T-helper 17 cell (primary cell): ENCODE measurements around the gene METTL26. TPM values are rescaled to one million over a fixed set of nuclear protein-coding genes. Genes with fewer than 3 reads are reported as not detected.

Experiments
- ATAC-seq: fragments of 150-1000 bp; cut with Tn5 transposase; 2 replicates; pipeline ENCODE4 v1.10.0; 2021; ENCODE audit warnings: mild to moderate bottlenecking, moderate library complexity
- DNase-seq, 3 donors: peaks; one replicate each; pipeline versions ENCODE4 v3.0.0 to v3.0.0-alpha.2; 2020 to 2021
- H3K9me3 ChIP-seq: one replicate; pipeline ENCODE4 v1.7.0; 2013; ENCODE audit warnings: low read length, mild to moderate bottlenecking; ENCODE audit not compliant: control insufficient read depth, poor library complexity, severe bottlenecking
- H3K27ac Mint-ChIP-seq: one replicate; pipeline ENCODE4 v1.8.0; 2022; ENCODE audit warnings: mild to moderate bottlenecking, moderate library complexity, mixed read lengths
- H3K27me3 Mint-ChIP-seq: one replicate; pipeline ENCODE4 v1.8.0; 2022; ENCODE audit warnings: mixed read lengths
- H3K36me3 Mint-ChIP-seq: one replicate; pipeline ENCODE4 v1.8.0; 2022; ENCODE audit warnings: low read depth, mixed read lengths
- H3K4me1 Mint-ChIP-seq: one replicate; pipeline ENCODE4 v1.8.0; 2022; ENCODE audit warnings: mild to moderate bottlenecking, mixed read lengths
- H3K4me3 Mint-ChIP-seq: one replicate; pipeline ENCODE4 v1.8.0; 2022; ENCODE audit warnings: mild to moderate bottlenecking, moderate library complexity, mixed read lengths
- total RNA-seq, 4 donors: library from RNA in 2 of 4; stranded (reverse) in 2 of 4; gene quantifications; one replicate each; pipeline ENCODE4 v1.2.3 and lab custom pipeline; 2022 to 2026

Gene METTL26
- total RNA-seq, 2 donors from 2014 or later, result 39.2 to 40.4 TPM

DNA sequence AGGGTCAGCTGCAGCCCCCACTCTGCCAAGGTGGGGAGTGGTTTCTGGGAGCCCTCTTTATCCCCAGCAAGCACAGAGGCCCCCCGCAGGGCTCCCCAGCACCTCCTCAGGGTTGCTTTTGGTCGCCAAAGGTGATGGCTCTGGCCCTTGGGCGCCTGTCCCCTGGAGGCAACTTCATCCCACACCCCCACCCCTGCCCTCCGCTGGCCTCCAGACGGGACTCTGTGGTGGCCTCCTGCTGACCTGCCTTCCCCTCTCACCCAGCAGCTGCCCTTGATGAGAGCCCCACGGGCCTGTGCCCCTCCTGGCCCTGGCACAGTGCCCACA is 24.0 kb upstream of the METTL26 start:
- no peaks in the 10 kb centered on the region for H3K9me3 ChIP-seq
- Mint-ChIP-seq H3K4me1 (peaks cover 5% of the 10 kb centered on the region), H3K4me3 (no peak overlapping the region), H3K27me3 (no peaks in the 10 kb centered on the region), H3K27ac (no peak overlapping the region), H3K36me3 (no peaks in the 10 kb centered on the region)
- DNase-seq (no peak), ATAC-seq (peak; percentile 4)

DNA sequence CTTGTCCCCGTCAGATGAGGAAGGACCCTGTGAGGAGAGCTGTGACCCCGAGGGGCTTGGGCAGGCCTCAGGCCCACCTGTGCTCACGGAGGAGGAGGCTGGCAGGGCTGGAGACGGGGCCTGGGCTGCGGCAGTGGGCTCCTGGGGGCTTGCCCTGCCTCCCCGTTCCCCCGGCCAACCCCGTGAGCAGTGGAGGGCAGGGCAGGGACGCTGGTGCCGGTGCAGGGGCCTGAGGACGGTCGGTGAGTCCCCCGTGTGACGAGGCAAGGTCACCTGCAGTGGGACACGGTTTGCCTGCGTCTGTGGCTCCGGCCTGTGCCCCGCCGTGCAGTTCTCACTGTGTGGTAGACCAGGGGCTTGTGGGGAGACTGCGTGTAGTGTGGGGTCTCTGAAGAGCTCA is 23.5 kb upstream of the METTL26 start:
- Mint-ChIP-seq H3K36me3 (no peaks in the 10 kb centered on the region), H3K27ac (no peak overlapping the region), H3K27me3 (no peaks in the 10 kb centered on the region), H3K4me1 (peaks cover 5% of the 10 kb centered on the region), H3K4me3 (no peak overlapping the region)
- H3K9me3 ChIP-seq, result no peaks in the 10 kb centered on the region
- DNase-seq (no peak), ATAC-seq (no peak)

- DNase-seq, result no peak
- Mint-ChIP-seq H3K27ac (no peak overlapping the region), H3K4me1 (peaks cover 5% of the 10 kb centered on the region), H3K36me3 (no peaks in the 10 kb centered on the region), H3K4me3 (no peak overlapping the region), H3K27me3 (no peaks in the 10 kb centered on the region)
- ATAC-seq, result no peak
- H3K9me3 ChIP-seq, result no peaks in the 10 kb centered on the region
Measured at GRCh38 chr16:658679-659571, 22.8 kb upstream of the METTL26 start.

DNA sequence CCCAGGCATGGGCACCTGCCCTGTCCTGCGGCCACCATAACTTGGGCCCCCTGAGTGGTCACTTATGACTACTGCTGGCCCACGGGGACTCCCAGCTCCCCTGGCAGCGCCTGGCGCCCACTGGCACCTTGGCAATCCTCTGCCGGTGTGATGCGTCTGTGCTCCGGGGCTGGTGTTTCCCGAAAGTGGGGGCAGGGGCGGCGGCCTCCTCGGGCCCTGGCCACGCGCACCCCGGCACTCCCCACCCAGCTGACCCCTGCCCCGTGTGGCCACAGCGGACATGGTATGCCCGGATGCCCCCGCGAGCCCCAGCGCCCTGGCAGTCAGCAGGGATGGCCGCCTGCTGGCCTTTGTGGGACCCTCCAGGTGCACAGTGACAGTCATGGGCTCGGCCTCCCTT is 21.4 kb upstream of the METTL26 start:
- no peaks in the 10 kb centered on the region for H3K27me3 Mint-ChIP-seq
- no peak overlapping the region for H3K27ac Mint-ChIP-seq
- H3K4me3 Mint-ChIP-seq, result no peak overlapping the region
- no peaks in the 10 kb centered on the region for H3K36me3 Mint-ChIP-seq
- DNase-seq, result no peak
- H3K9me3 ChIP-seq, result no peaks in the 10 kb centered on the region
- no peak for ATAC-seq
- peaks cover 5% of the 10 kb centered on the region for H3K4me1 Mint-ChIP-seq

DNA sequence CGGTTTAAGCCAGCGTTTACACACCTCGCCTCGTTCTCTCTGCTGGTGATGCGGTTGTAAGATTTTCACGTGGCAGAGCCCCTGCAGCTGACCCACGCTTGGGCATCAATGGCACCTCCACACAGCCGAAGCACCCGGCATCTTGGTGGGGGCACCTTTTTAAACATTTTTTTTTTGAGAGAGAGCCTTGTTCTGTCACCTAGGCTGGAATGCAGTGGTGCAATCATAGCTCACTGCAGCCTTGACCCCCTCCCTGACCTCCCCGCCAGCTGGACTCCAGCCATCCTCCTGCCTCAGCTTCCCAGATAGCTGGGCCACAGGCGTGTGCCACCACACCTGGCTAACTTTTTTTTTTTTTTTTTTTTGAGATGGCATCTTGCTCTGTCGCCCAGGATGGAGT is 17.9 kb upstream of the METTL26 start:
- H3K27ac Mint-ChIP-seq, result no peak overlapping the region
- H3K4me1 Mint-ChIP-seq, result no peaks in the 10 kb centered on the region
- no peaks in the 10 kb centered on the region for H3K27me3 Mint-ChIP-seq
- no peak for ATAC-seq
- no peak for DNase-seq
- no peak overlapping the region for H3K4me3 Mint-ChIP-seq
- no peaks in the 10 kb centered on the region for H3K9me3 ChIP-seq
- H3K36me3 Mint-ChIP-seq, result no peaks in the 10 kb centered on the region

- DNase-seq, result no peak
- Mint-ChIP-seq H3K27me3 (no peaks in the 10 kb centered on the region), H3K4me1 (peaks cover 5% of the 10 kb centered on the region), H3K27ac (no peak overlapping the region), H3K4me3 (peak overlapping the region; percentile 31), H3K36me3 (no peaks in the 10 kb centered on the region)
- no peaks in the 10 kb centered on the region for H3K9me3 ChIP-seq
- ATAC-seq, result no peak
Measured at GRCh38 chr16:652454-653305, 16.6 kb upstream of the METTL26 start.

DNA sequence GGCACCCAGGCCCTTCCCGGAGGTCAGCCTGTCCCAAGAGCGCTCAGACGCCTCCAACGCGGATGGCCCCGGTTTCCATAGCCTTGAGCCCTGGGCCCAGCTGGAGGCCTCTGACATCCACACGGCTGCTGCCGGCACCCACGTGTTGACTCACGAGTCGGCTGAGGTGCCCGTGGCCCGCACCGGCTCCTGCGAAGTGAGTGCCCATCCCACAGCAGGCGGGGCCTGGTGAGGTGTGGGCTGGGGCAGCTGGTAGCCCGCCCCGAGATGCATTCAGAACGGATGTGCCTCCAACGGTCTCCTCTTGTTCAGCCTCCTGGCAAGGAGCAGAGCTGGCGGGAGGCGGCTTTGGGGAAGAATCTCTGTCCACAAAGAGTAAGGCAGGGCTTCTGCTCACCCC is 15.7 kb upstream of the METTL26 start:
- Mint-ChIP-seq H3K36me3 (no peaks in the 10 kb centered on the region), H3K27me3 (no peaks in the 10 kb centered on the region), H3K4me1 (peaks cover 5% of the 10 kb centered on the region), H3K4me3 (peak overlapping the region; percentile 66), H3K27ac (no peak overlapping the region)
- DNase-seq, result no peak
- no peaks in the 10 kb centered on the region for H3K9me3 ChIP-seq
- ATAC-seq, result no peak

DNA sequence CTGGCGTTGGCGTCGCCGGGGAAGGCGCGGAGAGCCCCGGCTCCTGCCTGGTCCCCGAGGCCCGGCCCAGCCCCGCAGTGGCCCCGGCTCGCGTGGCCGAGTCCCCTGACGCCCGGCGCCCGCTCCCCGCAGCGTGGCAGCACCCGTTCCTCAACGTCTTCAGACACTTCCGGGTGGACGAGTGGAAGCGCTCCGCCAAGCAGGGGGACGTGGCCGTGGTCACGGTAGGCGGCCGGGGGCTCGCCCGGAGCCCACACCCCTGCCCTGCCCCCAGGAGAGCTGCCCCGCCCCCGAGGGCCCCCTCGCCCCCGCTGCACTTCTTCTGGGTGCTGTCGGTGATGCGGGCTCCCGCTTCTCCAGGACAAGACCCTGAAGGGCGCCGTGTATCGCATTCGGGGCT is 13.5 kb upstream of the METTL26 start:
- H3K4me1 Mint-ChIP-seq, result peaks cover 8% of the 10 kb centered on the region
- no peak for DNase-seq
- H3K4me3 Mint-ChIP-seq, result peak overlapping the region; percentile 78

DNA sequence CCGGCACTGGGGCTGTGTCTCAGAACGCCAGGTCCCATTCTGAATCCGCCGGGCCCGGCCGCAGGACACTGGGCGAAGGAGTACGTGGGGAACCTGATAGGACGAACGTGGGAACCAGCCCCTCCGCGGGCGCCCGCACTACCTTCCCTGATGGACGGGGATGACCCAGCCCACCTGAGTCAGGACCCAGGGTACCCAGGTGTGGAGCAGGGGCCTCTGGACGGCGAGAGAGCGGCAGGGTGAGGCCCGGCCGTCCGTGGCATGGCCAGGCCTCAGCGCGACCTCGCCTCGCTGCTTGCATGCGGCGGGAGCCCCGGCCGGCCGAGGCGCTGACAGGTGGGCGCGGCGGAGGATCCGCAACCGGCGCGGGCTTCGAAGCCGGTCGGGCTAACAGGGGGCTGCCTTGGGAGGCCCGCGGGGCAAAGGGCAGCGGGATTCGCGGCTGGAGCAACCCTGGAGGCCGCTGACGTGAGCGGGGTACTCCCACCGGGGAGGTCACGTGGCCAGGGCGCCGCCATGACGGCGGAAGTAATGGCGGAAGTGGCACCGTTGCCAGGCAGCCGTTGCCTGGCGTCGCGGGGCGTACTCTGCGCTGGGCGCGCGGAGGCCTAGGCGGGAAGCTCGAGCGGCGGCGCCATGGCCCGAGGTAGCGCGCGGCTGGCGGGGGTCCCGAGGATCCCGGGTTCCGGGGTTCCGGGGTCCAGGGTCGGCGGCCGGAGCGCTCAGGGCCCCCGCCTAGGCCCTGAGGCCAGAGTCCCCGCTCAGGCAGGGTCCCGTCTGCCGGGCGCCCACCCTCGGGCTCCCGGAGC is 12.9 kb upstream of the METTL26 start, which contains the start of gene WDR90:
TSS of gene WDR90 (plus strand) at position 585 of the 809 bp plus-strand sequence. CDS start at position 637, 52 bp downstream.
- Mint-ChIP-seq H3K36me3 (no peaks in the 10 kb centered on the region), H3K27ac (peak within 1 kb of the TSS; percentile 39), H3K4me3 (peak within 1 kb of the TSS; percentile 83), H3K4me1 (peaks cover 13% of the 10 kb centered on the region), H3K27me3 (no peaks in the 10 kb centered on the region)
- DNase-seq (peak; percentile 88 to 92 (median 89)), ATAC-seq (peak; percentile 97)
- H3K9me3 ChIP-seq, result no peaks in the 10 kb centered on the region

More for the DNA sequence above, 13.5 kb upstream of the METTL26 start:
- Mint-ChIP-seq H3K36me3 (no peaks in the 10 kb centered on the region), H3K27me3 (no peaks in the 10 kb centered on the region), H3K27ac (peak overlapping the region; percentile 4)
- ATAC-seq, result peak; percentile 7
- H3K9me3 ChIP-seq, result no peaks in the 10 kb centered on the region

GRCh38 chr16:648071-648780 is 12.1 kb upstream of the METTL26 start:
- ATAC-seq (no peak), DNase-seq (no peak)
- no peaks in the 10 kb centered on the region for H3K9me3 ChIP-seq
- H3K27me3 Mint-ChIP-seq, result no peaks in the 10 kb centered on the region
- peaks cover 14% of the 10 kb centered on the region for H3K4me1 Mint-ChIP-seq
- H3K36me3 Mint-ChIP-seq, result no peaks in the 10 kb centered on the region
- peak overlapping the region; percentile 83 for H3K4me3 Mint-ChIP-seq
- peak overlapping the region; percentile 39 for H3K27ac Mint-ChIP-seq

- Mint-ChIP-seq H3K27ac (no peak overlapping the region), H3K27me3 (no peaks in the 10 kb centered on the region), H3K36me3 (no peaks in the 10 kb centered on the region), H3K4me1 (peaks cover 14% of the 10 kb centered on the region), H3K4me3 (no peak overlapping the region)
- ATAC-seq (no peak), DNase-seq (no peak)
- H3K9me3 ChIP-seq, result no peaks in the 10 kb centered on the region
Measured at GRCh38 chr16:647173-647902, 11.2 kb upstream of the METTL26 start.

DNA sequence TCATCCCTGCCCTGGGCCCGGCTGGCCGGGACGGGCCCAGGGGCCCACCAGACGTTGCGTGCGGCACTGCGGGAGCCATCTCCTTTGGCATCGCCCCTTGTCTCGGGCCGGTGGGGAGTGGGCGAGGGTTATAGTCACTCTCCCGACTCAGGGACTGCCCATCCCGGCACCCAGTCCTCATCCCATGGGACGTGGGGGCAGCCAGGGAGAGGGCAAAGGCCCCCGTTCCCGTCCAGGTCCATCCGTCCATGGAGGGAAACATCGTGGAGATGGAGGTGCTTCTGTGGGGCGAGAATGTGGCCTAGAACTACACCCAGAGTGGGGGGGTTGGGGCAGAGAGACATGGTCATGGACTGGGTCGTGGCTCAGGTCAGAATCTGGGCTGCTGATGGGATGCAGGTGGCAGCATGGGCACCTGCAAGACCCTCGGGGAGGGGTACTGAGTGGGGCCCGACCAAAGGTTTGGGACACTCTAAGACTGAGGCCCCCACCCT is 10.6 kb upstream of the METTL26 start:
- Mint-ChIP-seq H3K4me3 (no peak overlapping the region), H3K27me3 (no peaks in the 10 kb centered on the region), H3K4me1 (peaks cover 14% of the 10 kb centered on the region), H3K27ac (no peak overlapping the region), H3K36me3 (no peaks in the 10 kb centered on the region)
- ATAC-seq (no peak), DNase-seq (no peak)
- no peaks in the 10 kb centered on the region for H3K9me3 ChIP-seq
